ENCODE results near the gene VAV3.

Gene VAV3

GRCh38 chr1:107930292-107930691 is 34.7 kb downstream of the VAV3 start:
- H3K4me1 Mint-ChIP-seq, result peaks cover 47% of the 10 kb centered on the region
- ATAC-seq (no peak), DNase-seq (ENCODE audit: low spot score in 2 of 2) (no peak)

DNA sequence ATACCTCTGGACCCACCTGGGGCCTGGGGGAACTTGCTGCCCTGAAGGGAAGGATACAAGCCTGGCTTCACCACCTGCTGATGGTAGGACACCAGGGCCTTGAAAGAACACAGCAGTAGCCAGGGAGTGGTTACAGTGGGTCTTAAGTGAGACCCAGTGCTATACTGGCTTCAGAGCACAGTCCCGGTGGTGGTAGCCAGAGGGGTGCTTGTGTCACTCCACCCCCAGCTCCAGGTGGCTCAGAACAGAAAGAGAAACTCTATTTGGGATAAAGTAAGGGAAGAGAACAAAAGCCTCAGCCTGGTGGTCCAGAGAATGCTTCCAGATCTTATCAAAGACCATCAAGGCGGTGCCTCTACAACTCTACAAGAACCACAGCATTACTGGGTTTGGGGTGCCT is 37.2 kb downstream of the VAV3 start:
- ATAC-seq, result no peak

More at GRCh38 chr1:107930292-107930691, 34.7 kb downstream of the VAV3 start:
- Mint-ChIP-seq H3K4me3 (no peak overlapping the region), H3K9me3 (no peaks in the 10 kb centered on the region), H3K27ac (no peak overlapping the region), H3K36me3 (peaks cover 6% of the 10 kb centered on the region)

DNA sequence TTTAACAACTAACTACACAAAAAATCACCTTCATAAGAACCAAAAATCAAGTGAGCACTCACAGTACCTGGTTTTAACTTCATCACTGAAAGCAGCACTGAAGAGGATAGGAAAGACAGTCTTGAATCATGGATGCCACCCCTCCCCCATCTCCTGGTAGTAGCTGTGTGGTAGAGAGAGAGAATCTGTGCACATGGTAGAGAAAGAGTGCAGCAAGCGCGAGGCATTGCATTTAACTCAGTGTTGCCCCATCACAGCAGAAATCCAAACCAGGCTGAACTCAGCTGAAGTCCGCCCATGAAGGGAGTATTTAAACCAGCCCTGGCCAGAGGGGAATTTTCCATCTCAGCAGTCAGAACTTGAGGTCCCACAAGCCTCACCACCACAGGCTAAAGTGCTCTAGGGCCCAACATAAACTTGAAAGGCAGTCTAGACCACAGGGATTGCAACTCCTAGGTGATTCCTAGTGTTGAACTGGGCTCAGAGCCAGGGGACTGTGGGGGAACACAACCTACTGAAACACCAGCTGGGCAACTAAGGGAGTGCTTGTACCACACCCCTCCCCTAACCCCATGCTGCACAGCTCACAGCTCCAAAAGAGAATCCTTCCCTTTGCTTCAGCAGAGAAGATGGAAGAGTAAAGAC is 38.4 kb downstream of the VAV3 start:
- no peak overlapping the region for H3K27ac Mint-ChIP-seq
- ATAC-seq (no peak), DNase-seq (ENCODE audit: low spot score in 2 of 2) (no peak)

More for the DNA sequence above, 37.2 kb downstream of the VAV3 start:
- H3K27ac Mint-ChIP-seq, result no peak overlapping the region
- H3K4me3 Mint-ChIP-seq, result no peak overlapping the region
- no peak for DNase-seq (ENCODE audit: low spot score in 2 of 2)
- peaks cover under 1% of the 10 kb centered on the region for H3K36me3 Mint-ChIP-seq
- no peaks in the 10 kb centered on the region for H3K9me3 Mint-ChIP-seq
- H3K4me1 Mint-ChIP-seq, result peaks cover 54% of the 10 kb centered on the region

GRCh38 chr1:107925565-107925964 is 39.4 kb downstream of the VAV3 start:
- H3K27ac Mint-ChIP-seq, result no peak overlapping the region
- no peaks in the 10 kb centered on the region for H3K9me3 Mint-ChIP-seq

More for the DNA sequence above, 38.4 kb downstream of the VAV3 start:
- no peaks in the 10 kb centered on the region for H3K36me3 Mint-ChIP-seq
- H3K4me1 Mint-ChIP-seq, result peaks cover 44% of the 10 kb centered on the region
- no peak overlapping the region for H3K4me3 Mint-ChIP-seq
- no peaks in the 10 kb centered on the region for H3K9me3 Mint-ChIP-seq

GRCh38 chr1:107920999-107921398 is 44.0 kb downstream of the VAV3 start:
- H3K4me1 Mint-ChIP-seq, result peaks cover 38% of the 10 kb centered on the region
- H3K36me3 Mint-ChIP-seq, result no peaks in the 10 kb centered on the region
- DNase-seq (ENCODE audit: low spot score in 2 of 2) (no peak), ATAC-seq (no peak)
- H3K9me3 Mint-ChIP-seq, result no peaks in the 10 kb centered on the region
- no peak overlapping the region for H3K4me3 Mint-ChIP-seq
- H3K27ac Mint-ChIP-seq, result no peak overlapping the region

More at GRCh38 chr1:107925565-107925964, 39.4 kb downstream of the VAV3 start:
- no peak for ATAC-seq
- DNase-seq (ENCODE audit: low spot score in 2 of 2), result no peak
- H3K36me3 Mint-ChIP-seq, result no peaks in the 10 kb centered on the region
- peaks cover 50% of the 10 kb centered on the region for H3K4me1 Mint-ChIP-seq
- H3K4me3 Mint-ChIP-seq, result no peak overlapping the region

- H3K9me3 Mint-ChIP-seq, result no peaks in the 10 kb centered on the region
- no peak overlapping the region for H3K4me3 Mint-ChIP-seq
- ATAC-seq (no peak), DNase-seq (ENCODE audit: low spot score in 2 of 2) (no peak)
- H3K36me3 Mint-ChIP-seq, result no peaks in the 10 kb centered on the region
- peaks cover 38% of the 10 kb centered on the region for H3K4me1 Mint-ChIP-seq
- no peak overlapping the region for H3K27ac Mint-ChIP-seq
These were observed 44.4 kb downstream of the VAV3 start for GRCh38 chr1:107920561-107920960.

DNA sequence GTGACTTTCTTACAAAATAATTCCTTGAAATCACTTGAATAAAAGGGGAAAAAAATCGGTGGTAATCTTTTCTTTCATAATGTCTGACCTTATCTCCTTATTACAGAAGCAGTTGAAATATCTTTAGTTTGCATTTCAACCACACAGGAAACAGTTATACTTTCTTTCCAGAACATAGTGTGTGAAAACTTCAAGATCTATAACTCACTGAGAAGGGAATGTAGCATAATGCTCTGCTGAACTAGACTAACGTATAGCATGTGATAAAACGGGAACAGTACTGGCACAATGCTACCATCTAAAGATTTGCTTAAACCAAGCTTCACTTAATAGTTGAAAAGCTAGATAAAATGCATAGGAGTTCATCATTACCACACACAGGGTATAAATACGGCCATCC is 45.0 kb downstream of the VAV3 start:
- Mint-ChIP-seq H3K4me1 (peaks cover 38% of the 10 kb centered on the region), H3K36me3 (no peaks in the 10 kb centered on the region), H3K27ac (peak overlapping the region; percentile 45), H3K4me3 (peak overlapping the region; percentile 31), H3K9me3 (no peaks in the 10 kb centered on the region)
- DNase-seq (ENCODE audit: low spot score in 2 of 2) (no peak), ATAC-seq (peak; percentile 64)

GRCh38 chr1:107914119-107914765 is 50.7 kb downstream of the VAV3 start:
- no peak overlapping the region for H3K27ac Mint-ChIP-seq
- H3K4me1 Mint-ChIP-seq, result peaks cover 26% of the 10 kb centered on the region
- H3K4me3 Mint-ChIP-seq, result no peak overlapping the region
- H3K36me3 Mint-ChIP-seq, result no peaks in the 10 kb centered on the region
- no peak for DNase-seq (ENCODE audit: low spot score in 2 of 2)
- no peak for ATAC-seq
- H3K9me3 Mint-ChIP-seq, result no peaks in the 10 kb centered on the region

DNA sequence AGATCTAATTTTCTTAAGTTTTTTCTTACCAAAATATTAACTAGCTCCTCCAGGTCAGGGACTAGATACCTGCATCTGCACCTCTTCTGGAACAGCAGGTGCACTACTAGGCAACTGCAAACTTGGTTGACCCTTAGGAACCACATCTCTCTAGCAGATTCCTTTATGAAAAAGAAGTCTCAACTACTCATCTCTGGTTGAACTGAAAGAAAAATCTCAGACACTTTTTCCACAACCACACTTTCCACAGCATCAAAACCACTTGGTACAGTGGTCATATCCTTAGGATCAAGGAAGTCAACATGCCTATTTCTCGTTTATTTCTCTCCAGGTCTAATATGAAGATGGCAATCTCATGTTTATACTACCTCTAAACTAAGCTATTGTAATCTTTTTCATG is 52.3 kb downstream of the VAV3 start:
- DNase-seq (ENCODE audit: low spot score in 2 of 2), result no peak
- H3K4me3 Mint-ChIP-seq, result no peak overlapping the region
- H3K36me3 Mint-ChIP-seq, result no peaks in the 10 kb centered on the region
- no peak overlapping the region for H3K27ac Mint-ChIP-seq
- no peak for ATAC-seq
- peaks cover 21% of the 10 kb centered on the region for H3K4me1 Mint-ChIP-seq
- no peaks in the 10 kb centered on the region for H3K9me3 Mint-ChIP-seq

- no peak for ATAC-seq
- Mint-ChIP-seq H3K9me3 (no peaks in the 10 kb centered on the region), H3K4me3 (no peak overlapping the region), H3K27ac (no peak overlapping the region), H3K36me3 (no peaks in the 10 kb centered on the region), H3K4me1 (peaks cover 30% of the 10 kb centered on the region)
- no peak for DNase-seq (ENCODE audit: low spot score in 2 of 2)
These were observed 64.7 kb downstream of the VAV3 start for GRCh38 chr1:107900090-107900945.

DNA sequence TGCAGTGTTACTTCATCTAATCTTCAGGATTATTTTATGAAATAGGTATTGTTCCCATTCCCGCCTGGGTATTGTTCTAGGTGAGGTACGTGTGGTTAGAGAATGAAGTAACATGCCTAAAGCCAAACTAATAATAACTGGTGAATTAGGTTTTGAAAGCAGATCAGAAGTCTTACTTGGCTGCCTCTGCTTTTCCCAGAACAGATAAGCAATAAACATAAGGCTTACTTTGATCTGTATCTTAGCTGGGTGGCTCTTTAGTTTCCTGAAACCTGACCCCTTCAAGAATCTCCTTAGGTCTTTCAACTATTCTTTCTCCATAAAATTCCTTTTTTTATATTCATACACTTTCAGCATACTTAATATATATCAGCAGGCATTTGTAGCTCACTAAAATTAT is 65.3 kb downstream of the VAV3 start:
- no peak for ATAC-seq
- H3K4me1 Mint-ChIP-seq, result peaks cover 36% of the 10 kb centered on the region
- DNase-seq (ENCODE audit: low spot score in 2 of 2), result no peak
- no peak overlapping the region for H3K27ac Mint-ChIP-seq
- H3K36me3 Mint-ChIP-seq, result no peaks in the 10 kb centered on the region
- H3K4me3 Mint-ChIP-seq, result no peak overlapping the region
- no peaks in the 10 kb centered on the region for H3K9me3 Mint-ChIP-seq

DNA sequence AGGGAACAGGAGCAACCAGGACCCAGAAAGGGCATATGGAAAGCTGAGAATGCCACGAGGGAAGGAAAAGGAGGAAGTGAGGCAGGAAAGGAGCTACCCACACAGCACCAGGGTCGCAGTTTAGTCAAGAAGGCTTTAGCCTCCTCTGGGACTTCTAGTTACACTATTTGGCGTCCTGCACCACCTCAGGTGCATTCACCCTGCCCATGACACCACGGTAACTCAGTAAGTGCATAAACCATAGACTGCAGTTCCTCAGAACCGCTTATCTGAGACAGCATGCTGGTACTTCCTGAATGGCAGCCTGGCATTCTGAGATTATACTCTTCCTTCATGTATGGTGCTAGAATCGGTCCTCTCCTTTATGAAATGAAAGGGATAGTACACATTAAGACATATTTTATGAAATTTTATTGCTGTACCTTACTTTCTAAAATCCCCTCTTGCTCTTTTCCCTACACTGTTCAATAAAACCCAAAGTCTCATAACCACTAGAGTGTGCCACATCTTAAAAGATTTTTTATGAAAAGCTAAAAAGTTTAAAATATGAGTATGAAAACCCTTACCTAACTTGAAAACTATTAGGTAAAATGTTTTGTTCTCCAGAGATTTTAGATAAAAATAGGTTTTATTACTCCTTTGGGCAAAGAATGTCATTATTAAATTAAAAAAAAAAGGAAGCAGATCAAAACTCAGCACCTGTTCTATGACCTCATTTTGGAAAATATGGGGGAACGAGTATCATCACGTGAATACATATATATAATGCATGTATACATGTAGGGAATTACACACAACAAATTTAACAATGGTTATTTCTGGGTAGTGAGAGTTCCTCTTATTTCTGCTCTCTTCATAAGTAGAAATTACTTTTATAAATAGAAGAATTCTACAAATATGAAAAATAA is 67.3 kb downstream of the VAV3 start:
- H3K9me3 Mint-ChIP-seq, result peaks cover 2% of the 10 kb centered on the region
- peak overlapping the region; percentile 45 for H3K4me3 Mint-ChIP-seq
- peak overlapping the region; percentile 91 for H3K27ac Mint-ChIP-seq
- DNase-seq (ENCODE audit: low spot score in 2 of 2) (peak in 1 of 2 donors; percentile 52), ATAC-seq (peak; percentile 89)
- no peaks in the 10 kb centered on the region for H3K36me3 Mint-ChIP-seq
- peaks cover 32% of the 10 kb centered on the region for H3K4me1 Mint-ChIP-seq

DNA sequence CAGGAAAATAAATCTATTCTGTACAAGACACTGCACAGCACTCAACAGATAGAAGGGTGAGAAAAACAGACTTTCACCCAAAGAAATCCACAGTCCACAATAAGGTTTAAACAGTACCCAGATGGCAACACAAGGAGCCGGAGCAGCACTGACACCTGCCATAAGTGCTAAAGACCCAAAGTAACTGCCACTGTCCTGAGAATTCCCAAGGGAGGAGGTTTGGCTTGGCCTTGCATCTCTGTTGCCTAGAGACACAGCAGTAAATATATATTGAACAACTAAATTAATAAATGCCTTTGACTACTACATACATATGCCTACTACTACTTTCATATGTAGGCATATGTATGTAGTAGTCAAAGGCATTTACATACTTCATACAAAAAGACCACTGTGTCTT is 68.0 kb downstream of the VAV3 start:
- DNase-seq (ENCODE audit: low spot score in 2 of 2) (no peak), ATAC-seq (peak; percentile 37)
- peak overlapping the region; percentile 45 for H3K4me3 Mint-ChIP-seq
- no peaks in the 10 kb centered on the region for H3K36me3 Mint-ChIP-seq
- peaks cover 2% of the 10 kb centered on the region for H3K9me3 Mint-ChIP-seq
- H3K27ac Mint-ChIP-seq, result peak overlapping the region; percentile 91
- peaks cover 35% of the 10 kb centered on the region for H3K4me1 Mint-ChIP-seq

GRCh38 chr1:107896401-107896800 is 68.6 kb downstream of the VAV3 start:
- Mint-ChIP-seq H3K36me3 (no peaks in the 10 kb centered on the region), H3K4me1 (peaks cover 35% of the 10 kb centered on the region), H3K27ac (no peak overlapping the region), H3K4me3 (peak overlapping the region; percentile 45), H3K9me3 (peaks cover 2% of the 10 kb centered on the region)
- ATAC-seq, result no peak
- no peak for DNase-seq (ENCODE audit: low spot score in 2 of 2)
